Measurements from ENCODE around the gene ST6GALNAC6. TPM values are rescaled to one million over a fixed set of nuclear protein-coding genes. Genes with fewer than 3 reads are reported as not detected.

The ST6GALNAC6 gene
- total and polyA plus RNA-seq, 7 experiments from 2014 or later: 28.3 to 125 (median 86.9) TPM

DNA sequence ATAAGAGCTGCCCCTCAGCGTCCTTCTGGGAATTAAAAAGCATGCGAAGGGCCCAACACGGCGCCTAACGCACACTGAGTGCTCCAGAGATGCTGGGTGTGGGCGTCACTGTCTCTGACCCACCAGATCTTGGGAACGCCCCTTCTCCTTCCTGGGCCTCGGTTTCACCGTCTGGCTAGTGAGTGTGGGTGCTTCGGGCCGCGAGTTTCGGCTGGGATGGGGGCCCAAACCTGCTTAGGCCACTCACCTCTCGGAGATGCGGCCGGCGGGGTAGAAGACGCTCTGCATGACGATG lies 27.4 kb upstream of the ST6GALNAC6 start:
- intact Hi-C loops (cut with micrococcal nuclease): loop anchor here in 1 of 2 donors (1.0 kb wide), 1 partner anchor 10 kb away; the partner anchor contains the start of gene DPM2
- POLR2A ChIA-PET: interaction anchor here (0.6 to 1.5 kb wide), 3 partner anchors 8 to 457 kb away, joined by 3 to 5 read pairs (median 3); no protein-coding TSS in a partner anchor
- Histone ChIP-seq H3K36me3 (ENCODE audit: control insufficient read depth in 2 of 3, insufficient read depth in 3 of 3, low read length in 3 of 3) (no peaks in the 10 kb centered on the region), H3K9me3 (ENCODE audit: control insufficient read depth in 2 of 3, low read length in 3 of 3) (no peaks in the 10 kb centered on the region), H3K4me3 (ENCODE audit: low read length) (peak overlapping the region; percentile 53), H3K27ac (ENCODE audit: low read depth, low read length) (peak overlapping the region; percentile 42), H3K27me3 (ENCODE audit: control insufficient read depth in 2 of 2, insufficient read depth in 2 of 2, low read length in 2 of 2) (no peaks in the 10 kb centered on the region), H3K4me1 (ENCODE audit: control insufficient read depth in 2 of 2, insufficient read depth in 2 of 2, low read length in 2 of 2) (peaks cover 22 to 33% of the 10 kb centered on the region in 2 donors)
- CTCF ChIA-PET: no interaction called here
- Mint-ChIP-seq H3K4me3 (peak overlapping the region; percentile 52 to 76 (median 68)), H3K27me3 (peaks cover 0 to 45% (median 0%) of the 10 kb centered on the region in 5 donors), H3K4me1 (peaks cover 10 to 35% (median 26%) of the 10 kb centered on the region in 7 donors), H3K27ac (peak overlapping the region in 2 of 9 donors; percentile 29 to 70), H3K9me3 (peaks cover 0 to 31% (median 0%) of the 10 kb centered on the region in 11 donors), H3K36me3 (no peaks in the 10 kb centered on the region)
- ATAC-seq (peak; percentile 1), DNase-seq (no peak)

DNA sequence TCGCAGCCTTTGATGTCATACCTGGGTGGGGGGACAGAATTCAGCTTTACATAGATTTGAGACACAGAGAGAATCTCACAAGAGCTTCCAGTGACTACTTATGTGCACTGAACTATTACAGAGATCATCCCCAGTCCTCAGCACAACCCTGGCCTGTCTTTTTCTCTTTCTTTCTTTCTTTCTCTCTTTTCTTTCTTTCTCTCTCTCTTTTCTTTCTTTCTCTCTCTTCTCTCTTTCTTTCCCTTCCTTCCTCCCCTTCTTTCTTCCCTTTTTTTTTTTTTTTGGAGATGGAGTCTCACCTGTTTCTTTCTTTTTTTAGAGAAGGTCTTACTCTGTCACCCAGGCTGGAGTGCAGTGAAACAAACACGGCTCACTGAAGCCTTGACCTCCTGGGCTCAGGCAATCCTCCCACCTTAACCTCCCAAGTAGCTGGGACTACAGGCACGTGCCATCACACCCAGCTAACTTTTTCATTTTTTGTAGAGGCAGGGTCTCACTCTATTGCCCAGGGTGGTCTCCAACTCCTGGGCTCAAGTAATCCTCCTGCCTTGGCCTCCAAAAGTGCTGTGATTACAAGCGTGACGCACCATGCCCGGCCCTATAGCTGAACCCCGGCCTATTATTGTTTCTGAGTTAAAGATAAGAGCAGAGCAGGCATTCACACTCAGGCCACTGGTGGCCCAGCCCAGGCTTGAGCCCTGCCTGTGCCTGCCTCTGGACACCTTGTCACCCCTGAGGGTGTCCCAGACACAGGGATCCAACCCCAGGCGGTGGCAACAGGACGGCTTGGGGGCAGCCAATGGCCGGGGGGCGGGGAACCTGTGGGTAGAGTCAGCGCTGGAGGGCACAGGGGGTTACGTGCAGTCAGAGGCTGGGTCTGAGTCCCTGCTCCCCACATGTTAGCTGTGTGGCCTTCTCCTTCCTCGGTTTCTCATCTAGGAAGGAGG lies 26.8 kb upstream of the ST6GALNAC6 start:
- Mint-ChIP-seq H3K36me3 (no peaks in the 10 kb centered on the region), H3K27me3 (peaks cover 0 to 45% (median 0%) of the 10 kb centered on the region in 5 donors), H3K9me3 (peaks cover 0 to 24% (median 0%) of the 10 kb centered on the region in 11 donors), H3K4me3 (peak overlapping the region in 8 of 10 donors; percentile 59 to 76 (median 72)), H3K4me1 (peaks cover 10 to 34% (median 25%) of the 10 kb centered on the region in 7 donors), H3K27ac (peak overlapping the region in 3 of 9 donors; percentile 29 to 82 (median 67))
- ChIA-PET CTCF (interaction anchor here (0.7 kb wide), 1 partner anchor 109 kb away, joined by 3 read pairs; no protein-coding TSS in a partner anchor), POLR2A (interaction anchor here (0.6 to 1.5 kb wide), 3 partner anchors 8 to 456 kb away, joined by 3 to 5 read pairs (median 3); no protein-coding TSS in a partner anchor)
- Histone ChIP-seq H3K4me3 (ENCODE audit: low read length) (peak overlapping the region; percentile 53), H3K27ac (ENCODE audit: low read depth, low read length) (no peak overlapping the region), H3K4me1 (ENCODE audit: control insufficient read depth in 2 of 2, insufficient read depth in 2 of 2, low read length in 2 of 2) (peaks cover 21 to 32% of the 10 kb centered on the region in 2 donors), H3K36me3 (ENCODE audit: control insufficient read depth in 2 of 3, insufficient read depth in 3 of 3, low read length in 3 of 3) (no peaks in the 10 kb centered on the region), H3K27me3 (ENCODE audit: control insufficient read depth in 2 of 2, insufficient read depth in 2 of 2, low read length in 2 of 2) (no peaks in the 10 kb centered on the region), H3K9me3 (ENCODE audit: control insufficient read depth in 2 of 3, low read length in 3 of 3) (no peaks in the 10 kb centered on the region)
- DNase-seq (no peak), ATAC-seq (no peak)
- intact Hi-C loops (cut with micrococcal nuclease): no loop called here

DNA sequence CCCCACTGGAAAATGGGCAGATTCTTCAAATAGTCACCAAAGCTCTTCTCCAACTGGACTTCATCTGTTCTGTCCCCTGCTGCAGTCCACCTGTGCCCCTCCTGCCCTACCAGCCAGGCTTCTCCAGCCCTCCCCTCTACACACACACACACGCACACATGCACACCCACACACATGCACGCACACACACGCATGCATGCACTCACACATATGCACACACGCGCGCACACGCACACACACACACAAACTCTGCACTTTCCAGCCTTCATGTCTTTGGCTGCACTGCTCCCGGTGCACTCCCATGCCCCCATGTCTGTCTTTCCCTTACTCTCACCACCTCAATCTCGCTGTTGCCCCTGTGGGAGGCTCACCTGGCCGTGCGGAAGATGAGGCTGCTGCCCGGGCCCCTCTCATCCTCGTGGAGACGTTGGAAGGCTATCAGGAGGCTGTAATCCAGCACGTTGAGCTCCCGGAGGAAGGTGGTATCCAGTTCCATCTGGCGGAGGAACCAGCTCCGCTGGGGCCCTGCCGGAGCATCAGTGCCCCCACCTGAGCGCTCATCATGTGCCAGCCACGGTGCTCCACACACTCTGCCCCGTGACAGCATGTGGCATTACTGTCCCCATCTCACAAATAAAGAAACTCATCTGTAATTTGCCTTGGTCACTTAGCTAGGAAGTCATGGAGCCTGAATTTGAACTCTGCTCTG lies 25.5 kb upstream of the ST6GALNAC6 start:
- Histone ChIP-seq H3K27ac (ENCODE audit: low read depth, low read length) (no peak overlapping the region), H3K4me3 (ENCODE audit: low read length) (no peak overlapping the region), H3K4me1 (ENCODE audit: control insufficient read depth in 2 of 2, insufficient read depth in 2 of 2, low read length in 2 of 2) (peaks cover 10 to 25% of the 10 kb centered on the region in 2 donors), H3K9me3 (ENCODE audit: control insufficient read depth in 2 of 3, low read length in 3 of 3) (no peaks in the 10 kb centered on the region), H3K27me3 (ENCODE audit: control insufficient read depth in 2 of 2, insufficient read depth in 2 of 2, low read length in 2 of 2) (no peaks in the 10 kb centered on the region), H3K36me3 (ENCODE audit: control insufficient read depth in 2 of 3, insufficient read depth in 3 of 3, low read length in 3 of 3) (no peaks in the 10 kb centered on the region)
- ATAC-seq: no peak
- POLR2A ChIA-PET: interaction anchor here (0.6 to 1.0 kb wide), 2 partner anchors 12 to 337 kb away, joined by 3 read pairs; no protein-coding TSS in a partner anchor
- peak overlapping the region in 2 of 9 donors; percentile 29 to 79 for H3K27ac Mint-ChIP-seq
- H3K36me3 Mint-ChIP-seq: no peaks in the 10 kb centered on the region
- H3K4me3 Mint-ChIP-seq: no peak overlapping the region
- peaks cover 8 to 30% (median 21%) of the 10 kb centered on the region in 7 donors for H3K4me1 Mint-ChIP-seq
- CTCF ChIA-PET: interaction anchor here (0.9 kb wide), 1 partner anchor 336 kb away, joined by 3 read pairs; no protein-coding TSS in a partner anchor
- H3K9me3 Mint-ChIP-seq: peaks cover 0 to 17% (median 0%) of the 10 kb centered on the region in 11 donors
- intact Hi-C loops (cut with micrococcal nuclease): no loop called here
- peaks cover 0 to 43% (median 0%) of the 10 kb centered on the region in 5 donors for H3K27me3 Mint-ChIP-seq
- no peak for DNase-seq

DNA sequence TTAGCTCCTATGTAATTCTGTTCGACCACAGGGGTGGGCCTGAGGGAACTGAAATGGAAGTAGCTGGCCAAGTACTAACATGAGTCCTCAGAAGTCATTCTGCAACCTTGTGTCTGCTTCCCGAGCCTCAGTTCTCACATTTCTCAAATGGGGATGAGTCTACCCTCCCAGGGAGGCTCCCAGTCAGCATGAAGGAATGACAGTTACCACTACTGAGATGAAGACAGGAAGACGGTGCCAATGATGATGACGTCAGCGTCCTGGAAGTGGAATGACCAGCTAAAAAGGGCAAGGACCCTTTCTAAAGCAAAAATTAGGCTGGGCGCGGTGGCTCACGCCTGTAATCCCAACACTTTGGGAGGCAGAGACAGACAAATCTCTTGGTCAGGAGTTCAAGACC lies 24.4 kb upstream of the ST6GALNAC6 start:
- no peaks in the 10 kb centered on the region for H3K27me3 ChIP-seq (ENCODE audit: control insufficient read depth in 2 of 2, insufficient read depth in 2 of 2, low read length in 2 of 2)
- ATAC-seq (no peak), DNase-seq (no peak)
- H3K27me3 Mint-ChIP-seq: peaks cover 0 to 37% (median 0%) of the 10 kb centered on the region in 5 donors
- peaks cover 12 to 33% (median 17%) of the 10 kb centered on the region in 7 donors for H3K4me1 Mint-ChIP-seq
- no peak overlapping the region for H3K4me3 ChIP-seq (ENCODE audit: low read length)
- peaks cover 9 to 25% of the 10 kb centered on the region in 2 donors for H3K4me1 ChIP-seq (ENCODE audit: control insufficient read depth in 2 of 2, insufficient read depth in 2 of 2, low read length in 2 of 2)
- POLR2A ChIA-PET: interaction anchor here (0.7 to 3.1 kb wide), 5 partner anchors 13 to 208 kb away, joined by 3 to 13 read pairs (median 3); partner anchors contain the start of genes CDK9, PTRH1 and TTC16
- peaks cover 0 to 14% (median 0%) of the 10 kb centered on the region in 11 donors for H3K9me3 Mint-ChIP-seq
- H3K27ac Mint-ChIP-seq: no peak overlapping the region
- no peaks in the 10 kb centered on the region for H3K9me3 ChIP-seq (ENCODE audit: control insufficient read depth in 2 of 3, low read length in 3 of 3)
- CTCF ChIA-PET: interaction anchor here (0.6 to 1.3 kb wide), 3 partner anchors 15 to 339 kb away, joined by 3 read pairs; no protein-coding TSS in a partner anchor
- H3K36me3 ChIP-seq (ENCODE audit: control insufficient read depth in 2 of 3, insufficient read depth in 3 of 3, low read length in 3 of 3): no peaks in the 10 kb centered on the region
- H3K27ac ChIP-seq (ENCODE audit: low read depth, low read length): no peak overlapping the region
- H3K4me3 Mint-ChIP-seq: no peak overlapping the region
- H3K36me3 Mint-ChIP-seq: no peaks in the 10 kb centered on the region
- intact Hi-C loops (cut with micrococcal nuclease): no loop called here

DNA sequence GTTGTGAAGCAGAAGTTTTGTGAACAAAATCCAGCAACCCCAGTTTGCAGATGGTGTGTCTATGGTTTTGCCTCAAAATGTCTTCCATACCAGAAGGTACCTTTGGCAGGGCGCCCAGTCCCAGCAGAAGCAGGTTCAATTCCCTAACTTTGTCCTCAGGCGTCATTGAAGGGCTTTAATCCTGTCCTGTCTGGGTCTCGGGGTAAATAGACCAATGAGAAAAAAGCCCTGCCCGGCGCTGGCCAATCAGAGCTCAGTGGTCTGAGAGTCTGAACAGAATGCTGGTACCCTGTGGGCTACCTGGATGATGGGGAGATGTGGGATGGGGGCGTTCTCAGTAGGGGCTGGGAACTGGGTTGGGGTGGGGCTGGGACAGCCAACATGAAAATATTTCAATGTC lies 23.6 kb upstream of the ST6GALNAC6 start:
- H3K27ac ChIP-seq (ENCODE audit: low read depth, low read length): no peak overlapping the region
- H3K27me3 ChIP-seq (ENCODE audit: control insufficient read depth in 2 of 2, insufficient read depth in 2 of 2, low read length in 2 of 2): no peaks in the 10 kb centered on the region
- Mint-ChIP-seq H3K4me1 (peaks cover 19 to 36% (median 20%) of the 10 kb centered on the region in 7 donors), H3K27me3 (peaks cover 0 to 32% (median 0%) of the 10 kb centered on the region in 5 donors), H3K27ac (peak overlapping the region in 1 of 9 donors; percentile 9), H3K4me3 (no peak overlapping the region), H3K36me3 (no peaks in the 10 kb centered on the region), H3K9me3 (peaks cover 0 to 9% (median 0%) of the 10 kb centered on the region in 11 donors)
- no peaks in the 10 kb centered on the region for H3K36me3 ChIP-seq (ENCODE audit: control insufficient read depth in 2 of 3, insufficient read depth in 3 of 3, low read length in 3 of 3)
- H3K4me3 ChIP-seq (ENCODE audit: low read length): no peak overlapping the region
- intact Hi-C loops (cut with micrococcal nuclease): no loop called here
- peaks cover 9 to 27% of the 10 kb centered on the region in 2 donors for H3K4me1 ChIP-seq (ENCODE audit: control insufficient read depth in 2 of 2, insufficient read depth in 2 of 2, low read length in 2 of 2)
- ATAC-seq (no peak), DNase-seq (no peak)
- POLR2A ChIA-PET: interaction anchor here (0.9 to 3.1 kb wide), 5 partner anchors 17 to 207 kb away, joined by 3 to 13 read pairs (median 3); partner anchors contain the start of genes PTRH1, TOR2A and TTC16
- H3K9me3 ChIP-seq (ENCODE audit: control insufficient read depth in 2 of 3, low read length in 3 of 3): no peaks in the 10 kb centered on the region
- CTCF ChIA-PET: interaction anchor here (0.6 to 4.8 kb wide), 5 partner anchors 19 to 1174 kb away, joined by 3 to 36 read pairs (median 6); partner anchors contain the start of gene TOR2A

All from naive thymus-derived CD4-positive, alpha-beta T cell (primary cell).